K562 (cell line): ENCODE data around the gene TMEM187. TPM values are rescaled to one million over a fixed set of nuclear protein-coding genes. Genes with fewer than 3 reads are reported as not detected.

Experiments used
- ATAC-seq: fragments of 200-7000 bp; cut with Tn5 transposase; 3 replicates; pipeline ENCODE4 v1.9.1; 2020; ENCODE audit warnings: moderate library complexity
- BruUV-seq: library from RNA; stranded (reverse); fragments of 400-500 nt; replicated peaks from 2 replicates; lab custom pipeline; 2021; lab: Mats Ljungman, UMichigan
- CTCF ChIA-PET: fragments of 300-600 bp; formaldehyde crosslinking; extraction: SDS; loops from one replicate; lab custom pipeline; 2021; ENCODE audit warnings: low intra/inter-chr PET ratio; lab: Yijun Ruan, JAX
- POLR2A ChIA-PET: fragments of 300-600, 350-650 bp; sonication (Branson Sonifier 250); formaldehyde crosslinking; extraction: SDS; loops from one replicate; lab custom pipeline; 2021; ENCODE audit warnings: antibody characterized with exemption, inconsistent platforms; lab: Yijun Ruan, JAX
- DNase-seq, 4 experiments: peaks; one replicate each; pipeline versions ENCODE4 v3.0.0 to v3.0.0-alpha.2; 2011 to 2018; ENCODE audit warnings: low spot score in 3 of 4, mixed read lengths in 3 of 4; ENCODE audit errors: extremely low read depth in 1 of 4
- FAIRE-seq: peaks from 2 replicates; lab custom pipeline; 2011; peaks lifted over from hg19 to GRCh38; lab: Jason Lieb, UNC
- H2AFZ ChIP-seq: 2 replicates; pipeline ENCODE4 v1.6.0; 2011; ENCODE audit warnings: low read depth, low read length, control low read depth, inconsistent platforms
- H3K27ac ChIP-seq: fragments of 200-600 bp; 3 replicates; pipeline ENCODE4 v1.8.0; 2011; ENCODE audit warnings: low read depth, mild to moderate bottlenecking, control low read depth, inconsistent platforms, low read length, moderate library complexity, mixed read lengths; ENCODE audit errors: extremely low read depth
- H3K27me3 ChIP-seq, 2 experiments: fragments of 300-600 bp in 1 of 2; 2 replicates in 1 of 2; 3 replicates in 1 of 2; pipeline versions ENCODE4 v1.6.0 to v1.8.0; 2011; ENCODE audit warnings: inconsistent platforms in 2 of 2, low read length in 2 of 2, mild to moderate bottlenecking in 1 of 2, mixed read lengths in 1 of 2, moderate library complexity in 1 of 2; ENCODE audit not compliant: control insufficient read depth in 2 of 2, insufficient read depth in 2 of 2
- H3K36me3 ChIP-seq: fragments of 300-600 bp; 3 replicates; pipeline ENCODE4 v1.8.0; 2011; ENCODE audit warnings: mild to moderate bottlenecking, low read length, inconsistent platforms; ENCODE audit not compliant: control insufficient read depth, insufficient read depth
- H3K4me1 ChIP-seq, 2 experiments: fragments of 200-600 bp in 1 of 2; replicated peaks in 1 of 2; 2 replicates in 1 of 2; 3 replicates in 1 of 2; pipeline versions ENCODE4 v1.5.1 to v1.8.0; 2011; ENCODE audit warnings: inconsistent platforms in 2 of 2, low read length in 2 of 2, mild to moderate bottlenecking in 1 of 2, mixed read lengths in 1 of 2, moderate library complexity in 1 of 2; ENCODE audit not compliant: control insufficient read depth in 2 of 2, insufficient read depth in 2 of 2
- H3K4me2 ChIP-seq: 2 replicates; pipeline ENCODE4 v1.6.1; 2011; ENCODE audit warnings: low read length, control low read depth, inconsistent platforms, mixed read lengths; ENCODE audit not compliant: insufficient read depth
- H3K4me3 ChIP-seq: fragments of 200-600 bp; sonication (generic), shearing (Covaris generic); 2 replicates; pipeline ENCODE4 v1.5.1; 2016; ENCODE audit warnings: control low read depth, inconsistent platforms
- H3K79me2 ChIP-seq: fragments of 200-600 bp; 3 replicates; pipeline ENCODE4 v1.8.0; 2011; ENCODE audit warnings: low read length, inconsistent platforms; ENCODE audit not compliant: control insufficient read depth, insufficient read depth
- H3K9ac ChIP-seq, 2 experiments: 2 replicates each; pipeline versions ENCODE4 v1.6.0 to v1.6.1; 2011; ENCODE audit warnings: low read depth in 2 of 2, low read length in 2 of 2, control low read depth in 1 of 2, inconsistent platforms in 1 of 2, mild to moderate bottlenecking in 1 of 2, mixed read lengths in 1 of 2; ENCODE audit not compliant: insufficient read depth in 1 of 2
- H3K9me1 ChIP-seq: one replicate; pipeline ENCODE4 v1.6.0; 2011; ENCODE audit warnings: inconsistent platforms, mild to moderate bottlenecking, low read length, moderate library complexity; ENCODE audit not compliant: control insufficient read depth, insufficient read depth
- H3K9me3 ChIP-seq: replicated peaks from 2 replicates; pipeline ENCODE4 v1.5.1; 2011; ENCODE audit warnings: low read depth, low read length, inconsistent platforms; ENCODE audit not compliant: control insufficient read depth, insufficient read depth
- H4K20me1 ChIP-seq: replicated peaks from 2 replicates; pipeline ENCODE4 v1.6.1; 2011; ENCODE audit warnings: low read length, inconsistent platforms, mixed read lengths; ENCODE audit not compliant: control insufficient read depth, insufficient read depth
- ATF2 ChIP-seq: sonication (generic); formaldehyde crosslinking; IDR thresholded peaks from 2 replicates; pipeline ENCODE4 v1.8.1; 2022; ENCODE audit warnings: missing genetic modification reagents
- MTA3 ChIP-seq: fragments of 450-650 bp; formaldehyde crosslinking; IDR thresholded peaks from 2 replicates; pipeline ENCODE4 v1.6.1; 2017; ENCODE audit warnings: mild to moderate bottlenecking, borderline replicate concordance
- NR3C1 ChIP-seq: sonication (generic); formaldehyde crosslinking; IDR thresholded peaks from 2 replicates; pipeline ENCODE4 v1.8.1; 2022; ENCODE audit warnings: missing genetic modification reagents
- POLR2G ChIP-seq: fragments of 200-400 bp; formaldehyde crosslinking; IDR thresholded peaks from 2 replicates; pipeline ENCODE4 v1.6.1; 2017; ENCODE audit warnings: low read depth, mild to moderate bottlenecking, antibody characterized with exemption, low read length, moderate library complexity
- RBFOX2 ChIP-seq: fragments of 200-400 bp; formaldehyde crosslinking; IDR thresholded peaks from 2 replicates; pipeline ENCODE4 v1.6.1; 2017; ENCODE audit warnings: low read depth, mild to moderate bottlenecking, low read length, moderate library complexity
- RBM22 ChIP-seq: fragments of 200-400 bp; formaldehyde crosslinking; IDR thresholded peaks from 2 replicates; pipeline ENCODE4 v1.6.1; 2018; ENCODE audit warnings: low read length, low read depth; ENCODE audit not compliant: poor library complexity, severe bottlenecking
- TRIM24 ChIP-seq, 2 experiments: fragments of 450-650 bp; IDR thresholded peaks; 2 replicates each; pipeline ENCODE4 v1.6.1; 2016
- ZNF583 ChIP-seq: fragments of 250-450 bp; sonication (Bioruptor Pico); IDR thresholded peaks from 2 replicates; pipeline ENCODE4 v1.4.0; 2020
- WGBS: fragments of 100-300 bp; shearing (Covaris generic); methylation state at CpG from one replicate; pipeline ENCODE4 v1.1.6; 2016; ENCODE audit warnings: low coverage, mixed read lengths; ENCODE audit not compliant: insufficient coverage; ENCODE audit errors: missing lambda C conversion rate; 5-methylcytosine and 5-hydroxymethylcytosine counted together
- in situ Hi-C: fragments of 300-500 bp; cut with MboI; formaldehyde crosslinking; loops from 4 replicates; pipeline ENCODE4 v1.15.0; 2018; ENCODE audit warnings: inconsistent platforms, mixed read lengths
- intact Hi-C: fragments of 100-400 bp; cut with micrococcal nuclease; formaldehyde crosslinking; loops from 2 replicates; pipeline ENCODE4 v1.14.2; 2022
- polyA plus RNA-seq, 8 experiments: library from polyadenylated mRNA; depleted of rRNA in 4 of 8; stranded (reverse) in 5 of 8; unstranded in 3 of 8; fragments of >200 nt; fragmentation: Nextera tagmentation in 2 of 8; fragmentation: Illumina TruSeq in 1 of 8; extraction: Ambion mirVana in 2 of 8; extraction: Trizol in 1 of 8; gene quantifications; 2 replicates each; pipeline versions ENCODE4 v1.2.1 to v1.2.3, GENCODE V29; 2011 to 2014; ENCODE audit warnings: inconsistent platforms in 1 of 8, missing spikeins in 1 of 8
- total RNA-seq, 7 experiments: library from RNA; depleted of rRNA in 6 of 7; stranded (reverse); fragments of >200 nt in 6 of 7; fragmentation: Illumina TruSeq in 2 of 7; extraction: Trizol in 2 of 7; gene quantifications; 2 replicates each; pipeline versions ENCODE4 v1.2.1 to v1.2.3, GENCODE V29; 2011 to 2021; ENCODE audit warnings: low replicate concordance in 1 of 7

The TMEM187 gene
- total and polyA plus RNA-seq, 9 of the 15 experiments (the other 6 are each of a cell fraction or from before 2014, with no cell fraction given), result 0.13 to 6.4 (median 1.6) TPM

- Histone ChIP-seq H2AFZ (no peak overlapping the region), H4K20me1 (no peaks in the 10 kb centered on the region), H3K27me3 (no peaks in the 10 kb centered on the region), H3K27ac (peak overlapping the region; percentile 64; the same call in 1 of the 3 replicates), H3K4me3 (no peak overlapping the region), H3K9ac (peak overlapping the region in 1 of 2 experiments; percentile 26; a peak in 2 of 4 replicates), H3K9me1 (no peaks in the 10 kb centered on the region), H3K4me2 (no peak overlapping the region), H3K4me1 (peaks cover 2 to 56% of the 10 kb centered on the region in 2 experiments; a peak in 3 of 5 replicates), H3K36me3 (peaks cover 98% of the 10 kb centered on the region), H3K9me3 (no peaks in the 10 kb centered on the region), H3K79me2 (peaks cover 9% of the 10 kb centered on the region; the same call in 2 of the 3 replicates)
- TF ChIP-seq NR3C1 (CRISPR knock-in tag) (peak; percentile 45; the same call in 1 of the 2 replicates), RBFOX2 (peak; percentile 41), POLR2G (peak; percentile 72), ATF2 (no peak), MTA3 (no peak), TRIM24 (IDR thresholded peaks at IDR 0.05) (no peak), ZNF583 (CRISPR knock-in tag) (no peak), RBM22 (peak; percentile 75)
- ChIA-PET POLR2A (interaction anchor here (0.6 to 0.7 kb wide), 3 partner anchors 10 to 349 kb away, joined by 3 read pairs; no protein-coding TSS in a partner anchor), CTCF (interaction anchor here (1.2 to 1.3 kb wide), 2 partner anchors 238 to 413 kb away, joined by 3 to 7 read pairs; no protein-coding TSS in a partner anchor)
- FAIRE-seq, result no peak
- ATAC-seq, result no peak
- 91% methylated on average over 8 of the region's 32 CpGs for WGBS
- no TSS peak for BruUV-seq
- DNase-seq, result no peak
- intact Hi-C loops, result no loop called here
- in situ Hi-C loops, result no loop called here
Observed at GRCh38 chrX:153952373-153953026, 20.1 kb upstream of the TMEM187 start.
